ENCODE measurements around the gene SCG5.
"Not testable (repeated sequence)": the region's sequence is repeated elsewhere in the genome, so short reads cannot be mapped to it uniquely, and the experiment has no call there.

The SCG5 gene, protein sequence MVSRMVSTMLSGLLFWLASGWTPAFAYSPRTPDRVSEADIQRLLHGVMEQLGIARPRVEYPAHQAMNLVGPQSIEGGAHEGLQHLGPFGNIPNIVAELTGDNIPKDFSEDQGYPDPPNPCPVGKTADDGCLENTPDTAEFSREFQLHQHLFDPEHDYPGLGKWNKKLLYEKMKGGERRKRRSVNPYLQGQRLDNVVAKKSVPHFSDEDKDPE

DNA sequence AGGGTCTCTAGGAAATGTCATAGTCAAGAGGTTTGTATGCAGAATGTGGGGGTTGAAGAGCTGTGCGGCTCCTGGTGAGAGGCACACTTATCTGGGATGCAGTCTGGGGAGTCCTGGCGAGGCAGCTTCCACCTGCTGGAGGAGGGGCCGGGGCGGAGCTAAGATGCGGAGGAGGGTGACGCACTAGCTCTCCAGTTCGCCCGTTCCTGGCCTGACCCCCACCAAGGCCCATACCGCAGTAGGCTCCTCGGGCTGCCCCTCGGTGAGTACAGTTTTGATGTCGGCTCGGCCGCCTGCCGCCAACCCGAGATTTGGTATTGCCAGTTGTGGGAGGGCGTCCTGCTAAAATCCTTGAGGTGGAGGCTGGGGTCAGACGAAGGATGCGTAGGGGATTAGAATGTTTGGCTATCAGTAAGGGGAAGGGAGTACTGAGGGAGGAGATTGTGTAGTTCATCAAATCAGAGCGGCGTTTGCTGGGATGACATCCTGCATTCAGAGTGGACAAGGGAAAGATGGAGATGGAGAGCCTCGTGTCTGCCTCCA, at the start of gene SCG5:
TSS of gene SCG5 (plus strand) at position 194 of the 543 bp plus-strand sequence. CDS start 1,883 bp downstream, outside the sequence.
- DNase-seq (ENCODE audit: low read depth): no peak

DNA sequence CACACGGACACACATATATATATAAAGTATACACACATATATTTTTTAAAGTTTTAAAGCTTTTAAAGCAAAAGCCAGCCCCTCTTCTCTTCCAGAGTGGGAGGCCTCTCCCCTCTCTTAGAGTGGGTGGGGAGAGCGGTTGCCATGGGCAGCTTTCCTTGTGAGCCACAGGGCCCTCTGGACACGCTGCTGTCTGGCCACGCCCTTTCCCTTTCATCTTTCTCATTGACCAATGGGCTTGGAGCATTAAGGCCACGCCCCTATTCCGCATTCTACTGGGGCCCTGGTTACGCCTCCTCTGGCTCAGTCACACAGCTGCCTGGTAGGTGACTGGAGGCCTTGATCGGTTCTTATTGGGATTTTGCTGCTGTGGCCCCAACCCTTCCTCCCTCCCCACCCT, 48.4 kb upstream of the SCG5 start, which contains the start of gene GOLGA8N:
TSS of gene GOLGA8N (plus strand) at position 306 of the 400 bp plus-strand sequence.
- DNase-seq (ENCODE audit: low read depth): not testable (repeated sequence)

DNA sequence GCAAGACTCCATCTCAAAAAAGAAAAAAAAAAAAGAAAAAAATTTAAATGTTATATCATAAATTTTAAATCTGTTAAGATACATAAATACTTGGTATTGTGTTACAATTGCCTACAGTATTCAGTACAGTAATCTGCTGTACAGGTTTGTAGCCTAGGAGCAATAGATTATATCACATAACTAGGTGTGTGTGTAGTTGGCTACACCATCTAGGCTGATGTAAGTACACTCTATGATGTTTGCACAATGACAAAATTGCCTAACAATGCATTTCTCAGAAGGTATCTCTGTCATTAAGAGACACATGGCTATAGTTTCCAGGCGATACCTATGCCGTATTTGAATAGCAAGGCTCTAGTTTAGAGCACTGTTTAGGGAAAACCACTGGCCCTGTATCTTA, 32.0 kb upstream of the SCG5 start:
- not testable (repeated sequence) for DNase-seq (ENCODE audit: low read depth)

DNA sequence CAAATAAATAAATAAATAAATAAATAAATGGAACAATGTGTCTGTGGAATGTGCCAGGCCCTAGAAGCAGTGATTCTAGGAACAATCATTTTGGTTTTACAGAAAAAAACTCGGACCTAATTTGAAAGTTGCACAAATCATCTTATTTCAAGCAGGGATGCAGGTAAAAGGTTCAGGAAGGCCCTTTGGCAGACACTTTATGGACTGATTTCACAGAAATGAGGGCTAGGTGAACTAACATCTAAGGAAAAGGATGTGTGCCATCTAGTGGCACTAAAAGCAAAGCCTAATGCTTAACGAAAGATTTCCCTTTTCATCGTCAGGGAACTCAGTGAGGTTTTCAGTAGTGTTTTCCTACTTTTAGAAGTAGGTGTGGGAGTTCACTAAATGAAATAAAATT, 30.8 kb upstream of the SCG5 start:
- DNase-seq (ENCODE audit: low read depth): not testable (repeated sequence)

DNA sequence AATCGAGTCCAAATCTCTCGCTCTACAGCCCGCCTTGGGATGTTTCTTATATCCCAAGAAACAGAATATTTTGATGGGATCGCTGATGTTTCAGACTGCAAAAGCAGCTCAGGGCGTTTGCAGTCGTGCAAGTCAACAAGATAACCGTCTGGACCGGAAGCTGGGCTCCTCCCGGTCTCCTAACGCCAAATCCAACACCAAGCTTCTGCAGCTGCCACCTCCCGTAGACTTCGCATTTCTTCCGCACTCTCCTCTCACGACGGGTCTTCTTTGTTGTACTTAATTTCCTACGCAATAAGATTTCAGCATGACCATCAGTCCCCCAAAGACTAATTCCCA, 26.8 kb upstream of the SCG5 start:
- not testable (repeated sequence) for DNase-seq (ENCODE audit: low read depth)

DNA sequence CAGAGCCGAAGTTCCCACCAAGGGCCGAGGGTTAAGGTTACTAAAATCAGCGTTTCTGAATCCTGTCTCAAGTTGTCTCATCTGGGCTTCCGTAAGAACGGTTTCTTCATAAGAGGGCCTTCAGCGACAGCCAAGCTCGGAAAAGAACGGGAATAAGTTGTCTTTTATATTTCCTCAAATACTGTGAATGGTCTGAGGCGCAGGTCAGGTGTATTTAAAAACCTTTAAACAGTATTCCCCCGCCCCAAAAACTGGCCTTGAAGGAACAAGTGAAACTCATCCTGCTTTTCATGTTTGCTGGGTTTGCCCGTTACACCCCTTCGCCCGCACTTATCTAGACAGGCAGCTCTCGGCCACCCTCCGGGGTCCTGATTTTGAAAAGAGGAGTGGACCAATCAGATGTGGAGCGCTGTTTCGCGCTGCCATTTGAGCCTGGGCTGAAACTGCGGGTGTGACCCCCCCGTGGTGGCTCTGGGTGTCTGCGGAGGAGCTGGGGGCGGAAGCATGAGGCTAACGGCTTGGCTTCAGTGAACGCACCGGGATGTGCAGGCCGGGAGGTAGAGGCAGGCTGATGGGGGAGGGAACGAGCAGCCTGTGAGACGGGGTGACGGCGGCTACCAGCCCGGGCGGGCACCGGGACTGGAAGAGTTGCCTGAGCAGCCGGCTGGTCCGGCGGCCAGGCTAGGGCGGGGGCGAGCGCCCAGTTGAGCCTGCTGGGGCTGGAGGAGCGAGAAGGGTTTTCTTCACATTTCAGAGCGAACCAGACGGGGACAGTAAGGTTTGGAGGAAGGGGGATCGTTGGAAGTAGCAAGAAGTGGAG, 26.2 kb upstream of the SCG5 start, which contains the start of gene ARHGAP11A:
TSS of gene ARHGAP11A (plus strand) at position 454 of the 820 bp plus-strand sequence. CDS start 708 bp downstream, outside the sequence.
- peak; percentile 78 for DNase-seq (ENCODE audit: low read depth)

DNA sequence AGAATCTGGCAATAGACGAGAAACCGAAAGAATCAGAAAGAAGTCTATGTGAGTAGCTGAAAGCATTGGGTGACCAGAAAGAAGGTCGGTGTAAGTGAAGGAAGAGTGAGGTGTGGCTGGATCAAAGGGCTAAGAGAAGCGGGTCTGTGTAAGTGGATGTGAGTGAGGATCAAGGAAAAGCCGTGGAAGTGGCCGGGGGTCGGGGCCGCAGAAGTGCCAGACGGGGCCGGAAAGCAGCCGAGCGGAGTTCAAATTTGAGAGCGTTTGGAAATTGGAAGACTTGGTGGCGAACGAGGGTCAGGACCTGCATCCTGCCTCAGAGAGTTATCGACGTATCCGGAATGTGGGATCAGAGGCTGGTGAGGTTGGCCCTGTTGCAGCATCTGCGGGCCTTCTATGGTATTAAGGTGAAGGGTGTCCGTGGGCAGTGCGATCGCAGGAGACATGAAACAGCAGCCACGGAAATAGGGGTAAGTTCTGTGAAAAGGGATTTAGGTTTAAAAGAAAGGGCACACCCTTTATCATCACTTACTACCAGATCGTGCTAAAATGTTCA, 25.6 kb upstream of the SCG5 start:
- DNase-seq (ENCODE audit: low read depth): not testable (repeated sequence)

DNA sequence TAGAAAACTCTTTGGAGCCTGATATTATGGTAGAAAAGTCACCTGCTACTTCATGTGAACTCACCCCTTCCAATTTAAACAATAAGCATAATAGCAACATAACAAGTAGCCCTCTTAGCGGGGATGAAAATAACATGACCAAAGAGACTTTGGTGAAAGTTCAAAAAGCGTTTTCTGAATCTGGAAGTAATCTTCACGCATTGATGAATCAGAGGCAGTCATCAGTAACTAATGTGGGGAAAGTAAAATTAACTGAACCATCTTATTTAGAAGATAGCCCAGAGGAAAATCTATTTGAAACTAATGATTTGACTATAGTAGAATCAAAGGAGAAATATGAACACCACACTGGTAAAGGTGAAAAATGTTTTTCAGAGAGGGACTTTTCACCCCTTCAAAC, 5.1 kb upstream of the SCG5 start:
- DNase-seq (ENCODE audit: low read depth): no peak

DNA sequence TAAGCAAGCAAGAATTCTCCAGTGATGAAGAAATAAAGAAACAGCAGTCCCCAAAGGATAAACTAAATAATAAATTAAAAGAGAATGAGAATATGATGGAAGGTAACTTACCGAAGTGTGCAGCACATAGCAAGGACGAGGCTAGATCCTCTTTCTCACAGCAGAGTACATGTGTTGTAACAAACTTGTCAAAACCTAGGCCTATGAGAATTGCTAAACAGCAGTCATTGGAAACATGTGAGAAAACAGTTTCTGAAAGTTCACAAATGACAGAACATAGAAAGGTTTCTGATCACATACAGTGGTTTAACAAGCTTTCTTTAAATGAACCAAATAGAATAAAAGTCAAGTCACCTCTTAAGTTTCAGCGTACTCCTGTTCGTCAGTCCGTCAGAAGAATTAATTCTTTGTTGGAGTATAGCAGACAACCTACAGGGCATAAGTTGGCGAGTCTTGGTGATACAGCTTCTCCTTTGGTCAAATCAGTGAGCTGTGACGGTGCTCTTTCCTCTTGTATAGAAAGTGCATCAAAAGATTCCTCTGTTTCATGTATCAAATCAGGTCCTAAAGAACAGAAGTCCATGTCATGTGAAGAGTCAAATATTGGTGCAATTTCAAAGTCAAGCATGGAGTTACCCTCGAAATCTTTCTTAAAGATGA, 4.5 kb upstream of the SCG5 start:
- no peak for DNase-seq (ENCODE audit: low read depth)

DNA sequence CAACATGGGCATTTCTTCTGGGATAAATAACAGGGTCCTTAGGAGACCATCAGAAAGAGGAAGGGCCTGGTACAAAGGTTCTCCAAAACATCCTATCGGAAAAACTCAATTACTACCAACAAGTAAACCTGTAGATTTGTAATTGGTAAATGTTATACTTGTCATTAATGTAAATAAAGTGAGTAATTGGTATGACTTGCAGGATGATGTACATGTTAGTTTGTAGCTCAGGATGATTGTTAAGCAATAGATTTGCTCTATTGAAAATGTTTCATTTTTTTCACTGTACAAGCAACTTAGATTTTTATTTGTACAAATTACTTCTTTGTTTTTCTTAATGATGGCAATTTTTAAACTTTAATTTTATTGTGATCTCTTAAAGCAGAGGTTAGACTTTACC, 3.8 kb upstream of the SCG5 start:
- DNase-seq (ENCODE audit: low read depth): no peak

DNA sequence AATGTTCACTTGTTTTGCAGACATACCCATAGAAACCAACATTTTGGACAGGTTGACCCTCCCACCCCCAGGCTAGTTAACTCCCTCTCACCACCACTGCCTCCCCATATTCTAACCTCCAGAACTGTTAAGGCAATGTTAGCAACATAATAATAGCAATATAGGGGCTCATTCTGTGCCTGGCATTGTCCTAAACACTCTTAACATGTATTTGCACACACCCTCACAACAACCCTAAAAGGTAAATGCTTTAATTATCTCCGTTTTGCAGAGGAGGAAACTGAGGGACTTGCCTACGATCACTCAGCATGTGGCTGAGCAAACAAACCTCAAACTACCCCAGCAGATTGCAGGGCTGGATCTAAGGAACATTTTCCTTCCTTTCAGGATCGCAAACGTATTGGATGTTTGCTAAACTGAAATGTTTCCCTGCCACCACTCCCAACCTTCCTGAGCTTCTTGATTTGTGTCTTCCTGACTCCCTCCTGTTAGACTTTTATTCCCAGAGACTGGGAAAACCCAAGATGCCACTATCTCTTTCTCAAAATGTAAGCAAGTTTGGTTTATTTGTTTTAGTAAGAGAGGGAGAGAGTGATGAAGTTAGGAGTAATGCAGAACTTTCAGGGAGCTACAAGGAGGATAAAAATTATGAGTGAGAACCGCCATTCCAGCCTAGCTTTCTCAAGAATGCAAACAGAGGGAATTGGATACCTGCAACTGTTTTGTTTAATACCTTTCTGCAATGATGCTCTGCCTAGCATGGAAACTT, 1.3 kb downstream of the SCG5 start:
- DNase-seq (ENCODE audit: low read depth): no peak

DNA sequence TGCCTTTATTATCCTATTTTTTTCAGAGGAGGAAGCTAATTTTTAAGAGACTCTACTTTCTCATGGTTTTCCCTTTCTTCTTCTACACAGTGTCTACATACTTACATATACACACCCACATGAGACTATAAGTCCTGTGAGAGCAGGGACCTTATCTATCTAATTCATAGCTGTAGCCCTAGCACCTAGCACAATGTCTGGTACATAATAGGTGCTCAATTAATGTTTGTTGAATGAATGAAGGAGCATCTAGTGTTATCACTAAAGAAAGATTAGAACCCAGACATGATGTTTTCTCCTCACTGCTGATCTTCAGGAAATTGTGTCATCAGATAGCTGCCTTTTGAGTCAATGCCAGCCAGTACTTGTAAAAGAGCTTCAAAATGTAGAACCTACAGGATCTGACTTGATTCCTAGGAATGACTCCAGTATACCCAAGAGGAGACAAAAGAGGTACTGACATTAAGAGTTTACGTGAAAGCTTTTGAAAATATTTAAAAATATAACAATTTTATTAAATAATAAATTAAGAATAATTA, 2.5 kb downstream of the SCG5 start:
- no peak for DNase-seq (ENCODE audit: low read depth)

DNA sequence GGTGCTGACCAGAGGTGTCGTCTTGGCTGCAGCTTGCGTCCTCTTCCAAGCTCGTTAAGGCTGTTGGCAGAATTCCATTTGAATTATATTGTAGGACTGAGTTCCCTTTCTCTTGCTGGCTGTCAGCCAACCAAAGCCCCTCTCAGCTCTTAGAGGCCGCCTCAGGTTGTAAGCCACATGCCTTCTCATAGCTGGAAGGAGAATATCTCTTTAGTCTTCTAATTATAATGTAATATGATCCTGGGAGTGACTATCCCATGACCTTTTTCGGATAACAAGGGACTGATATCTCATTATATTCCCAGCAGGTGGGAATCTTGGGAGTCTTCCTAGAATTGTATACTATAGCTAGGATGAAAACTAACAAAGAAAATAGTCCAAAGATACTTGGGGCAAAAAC, 4.8 kb downstream of the SCG5 start:
- DNase-seq (ENCODE audit: low read depth): no peak

DNA sequence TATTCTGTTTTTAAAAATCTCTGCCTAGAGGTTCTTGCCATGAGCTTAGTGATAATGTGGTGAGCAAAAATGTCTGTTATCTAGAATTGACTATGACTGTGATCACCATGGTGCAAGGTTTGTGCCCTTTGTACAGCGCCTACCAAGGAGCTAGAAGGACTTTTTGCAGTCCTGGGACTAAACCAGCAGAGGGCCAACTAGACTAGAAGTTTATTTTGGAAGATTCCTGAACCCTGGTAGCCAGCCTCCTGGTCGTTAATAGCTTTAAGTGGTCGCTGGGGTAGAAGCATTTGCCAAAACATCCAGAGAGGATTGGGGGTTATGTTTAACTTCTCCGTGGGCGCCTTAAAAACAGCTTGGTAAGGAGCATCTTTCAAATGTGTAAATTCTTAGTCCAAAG, 7.8 kb downstream of the SCG5 start:
- DNase-seq (ENCODE audit: low read depth): no peak

DNA sequence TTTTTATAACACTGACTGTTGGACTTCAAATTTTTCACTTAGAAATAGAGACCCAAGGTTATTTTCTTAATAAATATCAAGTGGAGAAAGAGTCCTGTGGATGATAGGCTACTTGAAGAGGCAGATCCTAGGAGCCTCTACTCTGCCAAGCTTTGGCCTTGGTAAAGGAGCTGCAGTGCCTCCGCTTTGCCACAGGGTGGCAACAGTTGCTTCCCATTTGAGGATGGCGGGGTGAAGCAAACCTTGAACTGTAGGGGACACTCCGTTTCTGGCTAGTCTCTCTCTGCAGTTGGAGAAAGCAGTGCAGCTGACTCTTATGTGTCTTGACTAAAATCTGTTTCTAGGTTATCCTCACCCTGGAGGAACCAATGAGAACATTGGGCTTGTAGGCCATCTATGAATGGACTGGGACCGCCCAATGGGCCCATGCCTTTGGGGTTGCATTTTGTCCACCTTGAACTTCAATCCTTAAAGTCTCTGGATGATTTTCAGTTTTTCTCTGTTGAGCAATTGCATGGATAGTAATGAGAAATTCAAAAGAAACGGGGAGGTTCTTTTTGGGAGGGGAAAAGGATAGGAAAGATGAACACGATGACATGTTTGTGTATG, 9.8 kb downstream of the SCG5 start:
- no peak for DNase-seq (ENCODE audit: low read depth)

DNA sequence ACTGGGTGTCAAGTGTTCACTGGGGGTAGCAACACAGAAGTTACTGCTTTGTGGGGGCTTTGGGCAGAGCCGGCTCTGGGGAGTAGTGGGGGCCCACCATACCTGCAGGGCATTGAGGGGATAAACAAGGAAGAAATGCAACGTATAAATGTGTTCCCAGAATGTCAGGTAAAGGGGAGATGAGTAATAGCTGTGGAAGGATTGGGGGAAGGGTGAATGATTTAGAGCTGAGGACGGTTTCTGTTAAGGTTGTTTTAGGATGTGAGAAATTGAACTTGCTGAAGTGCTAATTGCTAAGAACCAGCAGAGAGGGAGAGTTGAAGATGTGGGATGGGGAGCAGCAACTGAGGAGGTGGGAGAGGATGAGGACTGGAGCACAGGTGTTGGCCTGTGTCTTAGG, 10.7 kb downstream of the SCG5 start:
- DNase-seq (ENCODE audit: low read depth): no peak

DNA sequence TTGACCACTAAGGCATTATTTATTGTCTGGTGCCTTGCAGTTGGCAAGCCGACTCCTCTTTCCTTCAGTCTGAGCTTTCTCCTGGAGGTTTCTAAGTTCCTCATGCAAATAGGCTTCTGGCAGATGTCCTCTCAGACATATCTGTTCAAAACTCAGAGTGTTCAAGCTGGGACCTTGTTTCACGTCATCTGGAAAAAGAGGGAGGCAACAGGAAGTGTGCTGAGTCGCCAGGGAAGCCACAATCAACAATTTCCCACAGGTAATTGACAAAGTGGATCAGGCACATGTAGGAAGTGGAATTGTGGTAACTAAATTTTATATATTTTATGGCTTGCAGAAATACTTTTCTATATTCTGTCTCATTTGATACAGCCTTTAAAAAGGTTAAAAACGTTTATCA, 14.6 kb downstream of the SCG5 start:
- DNase-seq (ENCODE audit: low read depth): no peak

DNA sequence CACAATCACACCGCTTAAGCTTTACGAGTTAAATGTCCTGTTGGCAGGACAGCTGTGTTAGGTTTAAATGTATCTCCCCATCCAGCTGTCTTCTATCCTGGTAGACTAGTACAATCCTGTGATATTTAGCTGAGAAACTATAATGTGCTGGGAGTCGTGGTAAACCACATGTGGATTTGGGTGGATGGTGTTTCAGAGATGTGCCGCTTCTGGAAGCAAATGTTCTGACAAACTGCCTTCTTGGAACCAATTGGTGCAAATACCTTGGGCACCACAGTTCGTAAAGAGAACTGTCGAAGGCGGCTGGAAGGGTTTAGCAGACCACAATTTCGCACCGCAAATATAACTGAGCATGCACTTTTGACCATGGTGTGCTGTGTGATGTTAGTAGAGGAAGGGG, 15.0 kb downstream of the SCG5 start:
- DNase-seq (ENCODE audit: low read depth): no peak

DNA sequence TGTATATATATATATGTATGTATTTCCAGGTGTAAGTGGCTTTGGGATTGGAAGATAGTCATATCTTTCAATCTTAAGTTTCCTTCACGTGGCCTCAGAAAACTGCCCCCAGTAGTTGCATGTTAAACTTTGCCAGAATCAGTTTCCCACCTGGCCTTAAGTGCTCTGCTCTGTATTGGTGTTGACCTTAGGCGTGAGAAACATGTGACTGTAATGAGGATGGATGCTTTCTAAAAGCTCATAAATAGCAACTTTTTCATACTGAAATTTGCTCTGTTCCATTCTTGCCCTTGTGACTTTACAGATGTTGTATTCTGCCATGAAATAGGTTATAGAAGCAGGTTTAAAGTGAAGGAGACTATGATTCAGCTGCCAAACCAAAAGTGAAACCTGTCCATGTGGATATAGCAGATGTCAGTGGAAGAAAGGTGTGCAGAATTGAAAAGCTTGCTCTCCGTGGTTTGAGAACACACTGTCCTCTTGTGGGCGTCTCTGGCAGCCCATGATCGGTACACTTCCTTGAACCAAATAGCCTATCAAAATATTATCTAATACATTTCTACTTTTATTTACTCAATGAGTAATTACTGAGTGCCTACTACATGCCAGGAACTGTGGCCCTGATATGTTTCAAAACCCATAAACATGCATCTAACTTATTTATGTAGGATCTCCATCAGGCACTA, 15.8 kb downstream of the SCG5 start:
- DNase-seq (ENCODE audit: low read depth): no peak

DNA sequence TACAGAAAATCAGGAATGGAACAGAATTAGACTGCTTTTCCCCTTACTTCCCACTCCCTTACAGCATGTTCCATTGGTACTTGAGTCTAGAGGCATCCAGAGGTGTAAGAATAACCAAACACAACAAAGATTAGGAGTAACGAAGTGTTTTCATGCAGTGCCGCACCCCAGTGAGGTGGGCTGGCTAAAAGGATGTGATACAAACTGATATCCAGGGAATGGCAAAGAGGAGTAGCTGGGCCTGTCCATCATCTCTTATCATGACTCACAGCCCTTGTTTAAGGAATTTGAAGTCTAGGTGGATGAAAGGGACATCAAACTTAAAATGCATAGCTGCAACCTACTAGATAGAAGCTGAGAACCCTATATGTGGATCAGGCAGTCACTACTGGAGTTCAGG, 16.4 kb downstream of the SCG5 start:
- DNase-seq (ENCODE audit: low read depth): no peak
